ENCODE measurements around the gene RAB27B. TPM values are rescaled to one million over a fixed set of nuclear protein-coding genes. Genes with fewer than 3 reads are reported as not detected.

Gene RAB27B
- total RNA-seq, 1 experiment from 2014 or later = 0.87 TPM

DNA sequence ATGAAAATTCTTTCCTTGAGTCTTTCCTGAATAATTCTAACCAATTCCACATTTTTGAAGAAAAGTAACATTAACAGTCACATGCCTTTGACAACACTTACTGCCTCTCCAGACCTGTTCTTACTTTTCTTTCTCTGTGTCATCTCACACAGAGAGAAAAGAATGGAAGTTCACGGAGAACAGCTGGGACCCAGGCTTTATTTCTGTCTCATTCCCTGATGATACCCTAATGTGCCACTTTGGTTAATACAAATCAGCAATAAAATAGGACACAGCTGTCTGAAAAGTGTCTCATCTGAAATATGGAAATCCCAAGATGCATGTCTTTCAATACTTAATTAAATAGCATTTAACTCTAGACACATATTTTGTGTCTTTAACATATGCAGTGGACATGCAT, 42.1 kb upstream of the RAB27B start:
- no peaks in the 10 kb centered on the region for H3K36me3 Mint-ChIP-seq
- no peak overlapping the region for H3K4me3 Mint-ChIP-seq
- ChIA-PET CTCF (no interaction called here), POLR2A (no interaction called here)
- no peaks in the 10 kb centered on the region for H3K27me3 Mint-ChIP-seq (ENCODE audit: low read depth)
- H3K27ac Mint-ChIP-seq = no peak overlapping the region
- H3K9me3 Mint-ChIP-seq = peaks cover 10% of the 10 kb centered on the region
- no peak for TF ChIP-seq GTF2I (CRISPR knock-in tag; conservative IDR thresholded peaks at IDR 0.05)
- TF ChIP-seq NR2C2 (CRISPR knock-in tag; IDR thresholded peaks at IDR 0.05) = no peak
- TF ChIP-seq, protein P1, sequence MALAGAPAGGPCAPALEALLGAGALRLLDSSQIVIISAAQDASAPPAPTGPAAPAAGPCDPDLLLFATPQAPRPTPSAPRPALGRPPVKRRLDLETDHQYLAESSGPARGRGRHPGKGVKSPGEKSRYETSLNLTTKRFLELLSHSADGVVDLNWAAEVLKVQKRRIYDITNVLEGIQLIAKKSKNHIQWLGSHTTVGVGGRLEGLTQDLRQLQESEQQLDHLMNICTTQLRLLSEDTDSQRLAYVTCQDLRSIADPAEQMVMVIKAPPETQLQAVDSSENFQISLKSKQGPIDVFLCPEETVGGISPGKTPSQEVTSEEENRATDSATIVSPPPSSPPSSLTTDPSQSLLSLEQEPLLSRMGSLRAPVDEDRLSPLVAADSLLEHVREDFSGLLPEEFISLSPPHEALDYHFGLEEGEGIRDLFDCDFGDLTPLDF (CRISPR knock-in tag; IDR thresholded peaks at IDR 0.05) = no peak
- no peak for TF ChIP-seq NR1H2 (CRISPR knock-in tag; IDR thresholded peaks at IDR 0.05)
- no peak for TF ChIP-seq IRF2 (CRISPR knock-in tag; IDR thresholded peaks at IDR 0.05; ENCODE audit: borderline replicate concordance, low read depth)
- no peak for TF ChIP-seq CTCF (IDR thresholded peaks at IDR 0.05)
- TF ChIP-seq PRDM15 (CRISPR knock-in tag; IDR thresholded peaks at IDR 0.05) = no peak
- no peak for TF ChIP-seq OVOL2 (CRISPR knock-in tag; IDR thresholded peaks at IDR 0.05; ENCODE audit: borderline replicate concordance)
- no peak for TF ChIP-seq SMAD3 (CRISPR knock-in tag; IDR thresholded peaks at IDR 0.05; ENCODE audit: borderline replicate concordance)
- TF ChIP-seq E2F4 (CRISPR knock-in tag; IDR thresholded peaks at IDR 0.05; ENCODE audit: borderline replicate concordance, low read depth) = no peak
- no peak for TF ChIP-seq ZMAT4 (CRISPR knock-in tag; IDR thresholded peaks at IDR 0.05)
- no peak for TF ChIP-seq FOXK1 (CRISPR knock-in tag; IDR thresholded peaks at IDR 0.05)
- TF ChIP-seq USF1 (CRISPR knock-in tag; IDR thresholded peaks at IDR 0.05) = no peak
- TF ChIP-seq, protein P2, sequence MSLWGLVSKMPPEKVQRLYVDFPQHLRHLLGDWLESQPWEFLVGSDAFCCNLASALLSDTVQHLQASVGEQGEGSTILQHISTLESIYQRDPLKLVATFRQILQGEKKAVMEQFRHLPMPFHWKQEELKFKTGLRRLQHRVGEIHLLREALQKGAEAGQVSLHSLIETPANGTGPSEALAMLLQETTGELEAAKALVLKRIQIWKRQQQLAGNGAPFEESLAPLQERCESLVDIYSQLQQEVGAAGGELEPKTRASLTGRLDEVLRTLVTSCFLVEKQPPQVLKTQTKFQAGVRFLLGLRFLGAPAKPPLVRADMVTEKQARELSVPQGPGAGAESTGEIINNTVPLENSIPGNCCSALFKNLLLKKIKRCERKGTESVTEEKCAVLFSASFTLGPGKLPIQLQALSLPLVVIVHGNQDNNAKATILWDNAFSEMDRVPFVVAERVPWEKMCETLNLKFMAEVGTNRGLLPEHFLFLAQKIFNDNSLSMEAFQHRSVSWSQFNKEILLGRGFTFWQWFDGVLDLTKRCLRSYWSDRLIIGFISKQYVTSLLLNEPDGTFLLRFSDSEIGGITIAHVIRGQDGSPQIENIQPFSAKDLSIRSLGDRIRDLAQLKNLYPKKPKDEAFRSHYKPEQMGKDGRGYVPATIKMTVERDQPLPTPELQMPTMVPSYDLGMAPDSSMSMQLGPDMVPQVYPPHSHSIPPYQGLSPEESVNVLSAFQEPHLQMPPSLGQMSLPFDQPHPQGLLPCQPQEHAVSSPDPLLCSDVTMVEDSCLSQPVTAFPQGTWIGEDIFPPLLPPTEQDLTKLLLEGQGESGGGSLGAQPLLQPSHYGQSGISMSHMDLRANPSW (CRISPR knock-in tag; conservative IDR thresholded peaks at IDR 0.05; ENCODE audit: low read depth) = no peak
- TF ChIP-seq ZNF232 (CRISPR knock-in tag; IDR thresholded peaks at IDR 0.05) = no peak
- TF ChIP-seq ZNF512 (CRISPR knock-in tag; IDR thresholded peaks at IDR 0.05; ENCODE audit: borderline replicate concordance) = no peak
- TF ChIP-seq ZNF138 (CRISPR knock-in tag; conservative IDR thresholded peaks at IDR 0.05) = no peak
- TF ChIP-seq ARID4B (CRISPR knock-in tag; IDR thresholded peaks at IDR 0.05; ENCODE audit: borderline replicate concordance) = no peak
- TF ChIP-seq MXD4 (CRISPR knock-in tag; IDR thresholded peaks at IDR 0.05; ENCODE audit: borderline replicate concordance) = no peak
- H3K4me1 Mint-ChIP-seq = no peaks in the 10 kb centered on the region
- no peak for ATAC-seq
- DNase-seq (ENCODE audit: low spot score) = no peak

Data from WTC11 (cell line).